Left lobe of liver (tissue), 2 donors: ENCODE measurements around the gene ANTXR2. TPM values are rescaled to one million over a fixed set of nuclear protein-coding genes. Genes with fewer than 3 reads are reported as not detected.
A peak's percentile ranks its signal among the peaks of the same experiment; 100 is the strongest.
"Not testable (repeated sequence)": the region's sequence is repeated elsewhere in the genome, so short reads cannot be mapped to it uniquely, and the experiment has no call there.

Source experiments
- ATAC-seq: fragments of 200-7000 bp; cut with Tn5 transposase; one replicate; pipeline ENCODE4 v1.9.1; 2020; ENCODE audit warnings: mild to moderate bottlenecking, moderate library complexity
- DNase-seq: peaks from one replicate; pipeline ENCODE4 v3.0.0-alpha.2; 2020; ENCODE audit warnings: low spot score
- total RNA-seq: library from RNA; stranded (reverse); gene quantifications from one replicate; pipeline ENCODE4 v1.2.1, GENCODE V29; 2021
- donor health status: DM: no; HTN: no; CAD: no; lungs with moderate emphysema.
- donor health status: DM: no; HTN: yes; CAD: no.

The ANTXR2 gene
- total RNA-seq = 31.9 TPM

GRCh38 chr4:80072744-80073472, at the start of gene ANTXR2:
TSS of gene ANTXR2 (minus strand) at chr4:80073229. CDS start at chr4:80072560, 669 bp downstream.
- peak; percentile 95 for DNase-seq
- ATAC-seq = peak; percentile 90

- not testable (repeated sequence) for ATAC-seq, DNase-seq
Measured at GRCh38 chr4:80121815-80122214, 48.8 kb upstream of the ANTXR2 start.

- DNase-seq, ATAC-seq: not testable (repeated sequence)
Measured at GRCh38 chr4:80119620-80120019, 46.6 kb upstream of the ANTXR2 start.

GRCh38 chr4:80116516-80116915, 43.5 kb upstream of the ANTXR2 start:
- ATAC-seq = no peak

GRCh38 chr4:80115368-80116181, 42.5 kb upstream of the ANTXR2 start:
- DNase-seq (no peak), ATAC-seq (no peak)

More at GRCh38 chr4:80116516-80116915, 43.5 kb upstream of the ANTXR2 start:
- no peak for DNase-seq

- DNase-seq (no peak), ATAC-seq (peak; percentile 66)
Measured at GRCh38 chr4:80114732-80115265, 41.8 kb upstream of the ANTXR2 start.

- ATAC-seq (no peak), DNase-seq (no peak)
Measured at GRCh38 chr4:80113615-80114014, 40.6 kb upstream of the ANTXR2 start.

- ATAC-seq = no peak
Measured at GRCh38 chr4:80112236-80112635, 39.2 kb upstream of the ANTXR2 start.

GRCh38 chr4:80111276-80111675, 38.2 kb upstream of the ANTXR2 start:
- ATAC-seq (no peak), DNase-seq (no peak)

More at GRCh38 chr4:80112236-80112635, 39.2 kb upstream of the ANTXR2 start:
- no peak for DNase-seq

GRCh38 chr4:80107374-80107773, 34.3 kb upstream of the ANTXR2 start:
- no peak for DNase-seq
- no peak for ATAC-seq

- ATAC-seq = no peak
- no peak for DNase-seq
Measured at GRCh38 chr4:80104927-80105326, 31.9 kb upstream of the ANTXR2 start.

GRCh38 chr4:80103629-80104028, 30.6 kb upstream of the ANTXR2 start:
- DNase-seq (no peak), ATAC-seq (no peak)

- DNase-seq (no peak), ATAC-seq (no peak)
Measured at GRCh38 chr4:80101792-80102116, 28.7 kb upstream of the ANTXR2 start.

GRCh38 chr4:80101071-80101791, 28.2 kb upstream of the ANTXR2 start:
- no peak for ATAC-seq
- no peak for DNase-seq

GRCh38 chr4:80099671-80100070, 26.6 kb upstream of the ANTXR2 start:
- ATAC-seq (no peak), DNase-seq (no peak)

- ATAC-seq (no peak), DNase-seq (no peak)
Measured at GRCh38 chr4:80098635-80099034, 25.6 kb upstream of the ANTXR2 start.

- DNase-seq = no peak
- no peak for ATAC-seq
Measured at GRCh38 chr4:80097400-80098177, 24.6 kb upstream of the ANTXR2 start.

- no peak for DNase-seq
Measured at GRCh38 chr4:80096175-80096850, 23.3 kb upstream of the ANTXR2 start.

GRCh38 chr4:80094191-80094590, 21.2 kb upstream of the ANTXR2 start:
- no peak for ATAC-seq
- DNase-seq = no peak

More at GRCh38 chr4:80096175-80096850, 23.3 kb upstream of the ANTXR2 start:
- ATAC-seq = no peak

- no peak for DNase-seq
Measured at GRCh38 chr4:80093563-80093962, 20.5 kb upstream of the ANTXR2 start.

More at GRCh38 chr4:80093563-80093962, 20.5 kb upstream of the ANTXR2 start:
- no peak for ATAC-seq
